Left forelimb (tissue), 1 donor: ENCODE results near the gene ACLY.

Source experiments
- DNase-seq: peaks from one replicate; pipeline ENCODE4 v3.0.0-alpha.2; 2018; ENCODE audit warnings: low spot score

The ACLY gene

DNA sequence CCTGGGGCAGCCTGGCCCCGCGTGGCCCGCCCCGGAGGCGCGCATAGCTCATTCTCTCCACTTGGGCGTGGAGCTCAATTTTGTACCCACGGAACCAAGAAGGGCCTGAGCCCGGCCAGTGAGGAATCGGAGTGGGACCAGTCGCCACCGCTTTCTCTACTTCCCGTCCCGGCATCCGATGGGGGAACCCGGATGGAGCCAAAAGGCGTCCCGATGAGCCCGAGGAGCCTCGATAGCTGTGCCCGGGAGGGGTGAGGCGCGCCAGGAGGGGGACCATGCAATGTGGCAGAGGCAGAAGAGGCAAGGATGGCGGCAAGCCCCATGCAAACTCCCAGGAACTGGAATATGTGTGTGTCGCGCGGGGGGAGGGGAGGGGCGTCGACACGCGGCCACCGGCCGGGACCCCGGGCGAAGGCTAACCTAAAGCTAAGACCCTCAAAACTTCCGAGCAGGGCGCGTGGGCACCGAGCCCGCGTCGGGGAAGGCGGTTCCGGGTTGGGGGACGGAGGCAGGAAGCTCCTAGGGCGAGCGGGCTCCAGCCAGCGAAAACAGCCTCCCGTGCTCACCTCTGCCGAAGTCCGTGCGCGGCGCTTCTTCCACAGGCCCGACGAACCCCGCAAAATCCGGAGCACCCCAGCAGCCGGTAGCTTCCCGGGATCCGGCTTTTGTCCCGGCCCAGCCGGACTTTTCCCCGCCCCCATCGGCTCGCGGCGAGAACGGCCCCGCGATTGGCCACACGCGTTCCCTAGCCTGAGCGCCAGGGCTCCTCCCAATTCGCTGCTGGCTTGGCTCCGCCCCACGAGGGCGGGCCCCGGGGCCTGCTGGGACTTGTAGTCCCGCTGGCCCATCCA lies at the start of gene ACLY:
Gene ACLY (minus strand): TSS at position 638 of the 851 bp plus-strand sequence. CDS start 5,078 bp downstream, outside the sequence.
- DNase-seq, result peak; percentile 99

- no peak for DNase-seq
These were observed 49.3 kb upstream of the ACLY start for GRCh38 chr17:41967921-41968578.

- DNase-seq, result no peak
These were observed 48.6 kb upstream of the ACLY start for GRCh38 chr17:41967141-41967920.

DNA sequence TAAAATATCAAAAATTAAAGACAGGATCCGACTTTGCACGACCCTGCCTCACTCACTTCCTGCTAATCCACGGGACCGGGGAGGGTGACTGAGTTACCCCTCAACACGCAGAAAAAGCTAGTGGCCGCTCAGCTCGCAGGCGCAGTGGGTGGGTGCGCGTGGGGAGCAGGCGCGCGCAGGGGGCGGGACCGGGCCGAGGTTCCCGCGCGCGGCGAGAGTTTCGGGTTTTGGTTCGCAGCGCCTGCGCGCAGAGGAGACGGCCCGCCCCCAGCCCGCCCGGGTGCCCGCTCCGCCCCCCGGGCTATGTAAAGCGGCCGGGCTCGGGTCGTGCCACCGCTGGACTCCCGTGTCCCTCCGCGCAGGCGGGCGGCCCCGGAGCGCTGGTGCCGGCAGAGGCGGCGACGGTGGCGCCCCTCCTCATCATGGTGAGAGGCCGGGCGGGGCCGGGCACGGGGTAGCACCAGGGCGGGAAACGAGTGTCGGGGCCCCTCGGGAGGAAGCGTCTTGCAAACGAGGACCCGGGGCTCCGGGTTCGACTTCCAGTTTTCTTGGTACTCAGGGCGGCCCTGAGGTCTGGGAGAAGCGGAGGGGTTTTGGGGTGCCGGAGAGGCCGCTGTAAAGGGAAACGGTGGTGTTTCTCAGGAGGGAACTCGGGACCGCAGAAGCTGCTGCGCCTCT lies 47.9 kb upstream of the ACLY start, which contains the start of gene CNP:
Gene CNP (plus strand): TSS at position 333 of the 678 bp plus-strand sequence. CDS start 90 bp downstream, at position 423.
- DNase-seq, result peak; percentile 94

DNA sequence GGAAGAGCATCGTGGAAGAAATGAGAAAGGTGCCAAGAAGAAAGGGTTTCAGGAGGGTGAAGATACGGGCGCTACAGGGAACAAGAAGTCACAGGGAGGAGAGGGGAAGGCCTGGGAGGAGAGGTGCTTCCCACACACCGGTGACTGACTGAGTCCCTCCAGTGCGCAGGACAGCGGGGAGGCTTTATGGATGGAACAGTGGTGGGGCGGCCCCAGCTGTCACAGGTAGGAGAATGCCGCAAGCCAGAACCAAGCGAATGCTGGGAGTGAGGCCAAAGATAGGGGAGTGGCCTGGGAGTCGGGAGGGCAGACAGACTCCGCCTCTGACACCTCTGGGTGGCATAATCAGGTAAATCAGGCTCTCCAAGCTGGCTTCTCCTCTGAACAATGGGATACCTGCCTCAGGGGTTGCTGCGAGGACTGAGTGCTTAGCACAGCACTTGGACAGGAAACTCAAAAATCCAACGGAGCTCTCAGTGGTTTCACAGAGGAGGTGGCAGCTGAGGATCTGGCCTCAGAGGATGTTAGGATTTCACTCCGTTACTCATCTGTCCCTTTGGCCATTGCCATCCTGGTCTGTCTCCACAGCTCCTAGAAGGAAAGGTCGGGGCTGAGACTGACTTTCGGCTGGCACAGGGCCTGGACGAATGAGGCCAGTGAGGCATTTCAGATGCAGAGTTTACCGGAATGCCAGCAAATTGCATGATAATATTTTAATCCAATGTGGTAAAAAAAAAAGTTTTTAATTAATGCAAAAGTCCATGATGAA lies 47.1 kb upstream of the ACLY start:
- DNase-seq, result no peak

- DNase-seq, result peak; percentile 86
These were observed 44.1 kb upstream of the ACLY start for GRCh38 chr17:41962768-41963434.

GRCh38 chr17:41962111-41962510 lies 43.4 kb upstream of the ACLY start:
- no peak for DNase-seq

GRCh38 chr17:41959336-41960095 lies 40.8 kb upstream of the ACLY start:
- DNase-seq, result no peak

- DNase-seq, result no peak
These were observed 40.2 kb upstream of the ACLY start for GRCh38 chr17:41959030-41959335.

GRCh38 chr17:41957869-41958439 lies 39.2 kb upstream of the ACLY start:
- no peak for DNase-seq

- DNase-seq, result no peak
These were observed 38.5 kb upstream of the ACLY start for GRCh38 chr17:41957031-41957868.

DNA sequence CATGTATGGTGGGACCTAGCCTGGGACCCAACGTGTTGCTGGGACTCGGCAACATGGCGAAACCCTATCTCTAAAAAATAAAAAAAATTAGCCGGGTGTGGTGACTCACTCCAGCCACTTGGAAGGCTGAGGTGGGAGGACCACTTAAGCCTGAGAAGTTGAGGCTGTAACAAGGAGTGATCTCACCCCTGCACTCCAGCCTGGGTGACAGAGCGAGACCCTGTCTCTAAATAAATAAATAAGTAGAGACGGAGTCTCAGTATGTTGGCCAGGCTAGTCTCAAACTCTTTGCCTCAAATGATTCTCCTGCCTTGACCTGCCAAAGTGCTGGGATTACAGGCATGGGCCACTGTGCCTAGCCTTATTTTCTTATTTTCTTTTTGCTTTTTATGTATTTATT lies 37.8 kb upstream of the ACLY start:
- no peak for DNase-seq

- DNase-seq, result no peak
These were observed 30.2 kb upstream of the ACLY start for GRCh38 chr17:41948762-41949460.

DNA sequence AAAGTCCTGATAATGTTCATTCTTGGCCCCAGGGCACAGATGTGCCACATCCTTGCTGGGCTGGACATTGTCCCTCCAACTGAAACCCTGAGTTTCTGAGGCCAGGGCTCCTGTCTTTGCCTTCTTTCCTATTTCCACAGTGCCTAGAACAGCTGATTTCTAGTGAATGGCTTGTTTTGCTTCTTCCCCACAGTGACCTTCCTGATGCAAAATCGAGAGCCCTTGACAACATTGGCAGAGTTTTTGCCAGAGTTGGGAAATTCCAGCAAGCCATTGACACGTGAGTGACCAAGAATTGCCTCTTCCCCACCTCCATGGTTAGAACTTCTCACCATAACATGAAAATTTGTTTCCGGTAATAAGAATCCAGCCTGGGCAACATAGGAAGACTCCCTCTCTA lies 26.2 kb upstream of the ACLY start:
- no peak for DNase-seq

DNA sequence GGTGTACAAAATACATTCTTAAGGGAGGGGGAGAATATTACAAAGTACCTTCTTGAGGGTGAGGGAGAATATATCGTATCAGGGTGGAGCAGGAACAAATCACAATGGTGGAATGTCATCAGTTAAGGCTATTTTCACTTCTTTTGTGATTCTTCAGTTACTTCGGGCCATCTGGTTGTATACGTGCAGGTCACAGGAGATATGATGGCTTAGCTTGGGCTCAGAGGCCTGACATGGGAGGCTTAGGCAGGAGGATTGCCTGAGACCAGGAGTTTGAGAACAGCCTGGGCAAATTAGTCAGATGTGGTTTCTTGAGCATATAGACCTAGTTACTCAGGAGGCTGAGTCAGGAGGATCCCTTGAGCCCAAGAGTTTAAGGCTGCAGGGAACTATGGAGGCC lies 24.7 kb upstream of the ACLY start:
- no peak for DNase-seq

- no peak for DNase-seq
These were observed 24.0 kb upstream of the ACLY start for GRCh38 chr17:41942626-41943373.

DNA sequence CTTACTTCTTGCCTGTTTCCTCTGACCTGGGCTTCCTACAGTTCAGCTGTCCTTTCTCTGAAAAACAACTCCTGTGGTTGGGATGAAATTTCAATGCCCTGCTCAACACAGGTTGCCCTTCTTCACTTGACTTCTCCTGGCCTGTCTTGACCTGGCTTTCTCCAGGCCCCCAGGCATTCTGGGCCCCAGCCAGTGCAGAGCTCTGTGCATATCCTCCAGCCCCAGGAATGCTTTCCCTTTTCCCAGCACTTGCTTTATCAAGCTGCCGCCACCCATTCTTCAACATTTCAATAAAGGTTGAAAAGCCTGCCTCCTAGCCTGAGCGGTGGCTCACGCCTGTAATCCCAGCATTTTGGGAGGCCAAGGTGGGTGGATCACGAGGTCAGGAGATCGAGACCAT lies 22.4 kb upstream of the ACLY start:
- DNase-seq, result no peak
